HTERT RPE-1 (cell line): Measurements from ENCODE around the gene NUP50.
"Not testable (repeated sequence)": the region's sequence is repeated elsewhere in the genome, so short reads cannot be mapped to it uniquely, and the experiment has no call there.

Experiments used
- in situ Hi-C: fragments of 300-500 bp; cut with MboI; formaldehyde crosslinking; loops from 4 replicates; pipeline ENCODE4 v1.14.3; 2020; ENCODE audit warnings: low sequenced_read_pairs

NUP50 gene

GRCh38 chr22:45159652-45160462 is 3.9 kb upstream of the NUP50 start:
- in situ Hi-C loops, result no loop called here

- in situ Hi-C loops, result no loop called here
These were observed 1.2 kb upstream of the NUP50 start for GRCh38 chr22:45162531-45162930.

GRCh38 chr22:45163099-45163450 is 650 bp upstream of the NUP50 start:
- in situ Hi-C loops, result no loop called here

- in situ Hi-C loops, result no loop called here
These were observed 754 bp downstream of the NUP50 start for GRCh38 chr22:45164270-45165088.

GRCh38 chr22:45166932-45167331 is 3.2 kb downstream of the NUP50 start:
- in situ Hi-C loops, result no loop called here

GRCh38 chr22:45169591-45170466 is 6.1 kb downstream of the NUP50 start:
- in situ Hi-C loops, result no loop called here

GRCh38 chr22:45171830-45172229 is 8.1 kb downstream of the NUP50 start:
- in situ Hi-C loops, result no loop called here

GRCh38 chr22:45172881-45173585 is 9.3 kb downstream of the NUP50 start:
- in situ Hi-C loops, result no loop called here

GRCh38 chr22:45179276-45180049 is 15.7 kb downstream of the NUP50 start:
- in situ Hi-C loops, result no loop called here

GRCh38 chr22:45180146-45180679 is 16.5 kb downstream of the NUP50 start:
- in situ Hi-C loops, result no loop called here

GRCh38 chr22:45181240-45181639 is 17.5 kb downstream of the NUP50 start:
- in situ Hi-C loops, result no loop called here

GRCh38 chr22:45181766-45182165 is 18.0 kb downstream of the NUP50 start:
- in situ Hi-C loops, result no loop called here

- in situ Hi-C loops, result no loop called here
These were observed 20.2 kb downstream of the NUP50 start for GRCh38 chr22:45183974-45184373.

GRCh38 chr22:45185718-45186514 is 22.2 kb downstream of the NUP50 start:
- in situ Hi-C loops, result no loop called here

GRCh38 chr22:45187891-45188290 is 24.2 kb downstream of the NUP50 start:
- in situ Hi-C loops, result no loop called here

GRCh38 chr22:45188779-45189178 is 25.1 kb downstream of the NUP50 start:
- in situ Hi-C loops, result no loop called here

GRCh38 chr22:45190202-45190872 is 26.6 kb downstream of the NUP50 start:
- in situ Hi-C loops, result no loop called here

GRCh38 chr22:45191746-45192145 is 28.0 kb downstream of the NUP50 start:
- in situ Hi-C loops, result not testable (repeated sequence)
